ENCODE results near the gene BRME1. TPM values are rescaled to one million over a fixed set of nuclear protein-coding genes. Genes with fewer than 3 reads are reported as not detected.
A peak's percentile ranks its signal among the peaks of the same experiment; 100 is the strongest.

Gene BRME1
- polyA plus RNA-seq, 3 donors: 0.05 to 0.28 TPM; not detected in 1

DNA sequence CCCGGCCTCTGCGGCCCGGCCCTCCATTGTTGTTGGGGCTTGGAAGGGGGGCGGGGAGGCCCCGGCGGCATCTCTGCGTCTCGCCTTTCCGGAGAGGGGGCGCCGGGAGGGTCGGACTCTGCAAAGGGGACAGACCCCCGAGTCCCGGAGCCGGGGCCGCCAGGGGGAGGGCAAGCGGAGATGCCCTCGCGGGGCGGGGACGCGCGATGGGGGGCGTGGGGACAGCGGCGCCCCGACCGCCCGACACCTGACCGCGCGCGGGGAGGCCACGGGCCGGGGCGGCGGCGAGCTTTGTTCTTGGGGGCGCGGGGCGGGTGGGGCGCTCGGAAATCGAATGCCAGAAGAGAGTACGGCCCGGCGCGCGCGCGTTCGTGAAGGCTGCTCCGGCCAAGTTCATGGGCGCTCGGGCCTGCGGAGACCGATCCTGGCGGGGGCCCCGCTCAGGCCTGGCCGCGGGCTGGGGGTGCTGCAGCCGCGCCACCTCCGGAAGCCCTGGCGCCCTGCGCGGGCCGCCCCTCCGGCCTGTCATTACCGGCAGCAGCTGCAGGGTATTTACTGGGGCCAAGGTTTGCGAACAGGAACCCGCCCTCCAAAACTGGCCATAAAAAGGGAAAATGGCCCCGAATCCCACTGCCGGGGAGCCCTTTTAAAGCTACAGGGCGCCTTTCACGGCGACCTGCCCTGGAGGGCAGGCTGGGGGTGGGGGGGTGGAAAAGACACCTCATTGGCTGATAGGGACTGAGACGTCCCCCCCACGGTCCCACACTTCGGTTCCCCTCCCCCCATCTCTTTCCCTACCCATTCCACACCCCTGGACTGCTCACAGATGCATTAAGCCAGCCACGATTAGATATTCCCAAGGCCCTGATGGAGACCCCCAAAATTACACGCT is 40.1 kb downstream of the BRME1 start:
- no peaks in the 10 kb centered on the region for H3K79me2 ChIP-seq (ENCODE audit: insufficient read depth, low read length)
- H3K27ac ChIP-seq (ENCODE audit: low read depth in 1 of 2, low read length in 2 of 2): no peak overlapping the region
- Mint-ChIP-seq H3K27me3 (ENCODE audit: low read depth in 3 of 3) (peaks cover 34 to 55% (median 42%) of the 10 kb centered on the region in 3 donors), H3K9me3 (peaks cover 0 to 11% (median 7%) of the 10 kb centered on the region in 7 donors), H3K36me3 (peaks cover 10 to 13% of the 10 kb centered on the region in 2 donors), H3K4me3 (peak overlapping the region; percentile 74 to 88), H3K27ac (peak overlapping the region in 1 of 7 donors; percentile 43), H3K4me1 (peaks cover 34% of the 10 kb centered on the region)
- peaks cover 17 to 32% of the 10 kb centered on the region in 2 donors for H3K27me3 ChIP-seq (ENCODE audit: control insufficient read depth in 2 of 2, insufficient read depth in 2 of 2, low read length in 2 of 2)
- H3K36me3 ChIP-seq (replicated peaks in 1 of 2; ENCODE audit: control insufficient read depth in 1 of 2, insufficient read depth in 2 of 2, low read length in 2 of 2): no peaks in the 10 kb centered on the region
- no peaks in the 10 kb centered on the region for H4K20me1 ChIP-seq (ENCODE audit: insufficient read depth, low read length)
- intact Hi-C loops (cut with micrococcal nuclease): loop anchor here in 1 of 2 donors (5.0 kb wide), 1 partner anchor 84 kb away; no protein-coding TSS in a partner anchor
- H2AFZ ChIP-seq (ENCODE audit: insufficient read depth, low read depth, low read length, poor library complexity, severe bottlenecking): peak overlapping the region; percentile 65
- peak overlapping the region; percentile 21 for H3K9ac ChIP-seq (ENCODE audit: insufficient read depth, low read length, poor library complexity, severe bottlenecking)
- TF ChIP-seq, protein P1, sequence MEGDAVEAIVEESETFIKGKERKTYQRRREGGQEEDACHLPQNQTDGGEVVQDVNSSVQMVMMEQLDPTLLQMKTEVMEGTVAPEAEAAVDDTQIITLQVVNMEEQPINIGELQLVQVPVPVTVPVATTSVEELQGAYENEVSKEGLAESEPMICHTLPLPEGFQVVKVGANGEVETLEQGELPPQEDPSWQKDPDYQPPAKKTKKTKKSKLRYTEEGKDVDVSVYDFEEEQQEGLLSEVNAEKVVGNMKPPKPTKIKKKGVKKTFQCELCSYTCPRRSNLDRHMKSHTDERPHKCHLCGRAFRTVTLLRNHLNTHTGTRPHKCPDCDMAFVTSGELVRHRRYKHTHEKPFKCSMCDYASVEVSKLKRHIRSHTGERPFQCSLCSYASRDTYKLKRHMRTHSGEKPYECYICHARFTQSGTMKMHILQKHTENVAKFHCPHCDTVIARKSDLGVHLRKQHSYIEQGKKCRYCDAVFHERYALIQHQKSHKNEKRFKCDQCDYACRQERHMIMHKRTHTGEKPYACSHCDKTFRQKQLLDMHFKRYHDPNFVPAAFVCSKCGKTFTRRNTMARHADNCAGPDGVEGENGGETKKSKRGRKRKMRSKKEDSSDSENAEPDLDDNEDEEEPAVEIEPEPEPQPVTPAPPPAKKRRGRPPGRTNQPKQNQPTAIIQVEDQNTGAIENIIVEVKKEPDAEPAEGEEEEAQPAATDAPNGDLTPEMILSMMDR (IDR thresholded peaks at IDR 0.05): no peak
- peak overlapping the region; percentile 0 to 71 (median 31) for H3K4me3 ChIP-seq (replicated peaks in 1 of 3; ENCODE audit: low read depth in 2 of 3, low read length in 3 of 3)
- peaks cover 0 to 11% of the 10 kb centered on the region in 2 donors for H3K9me3 ChIP-seq (replicated peaks in 1 of 2; ENCODE audit: control insufficient read depth in 1 of 2, insufficient read depth in 1 of 2, low read length in 2 of 2)
- no peak for DNase-seq
- peaks cover 27 to 44% of the 10 kb centered on the region in 2 donors for H3K4me1 ChIP-seq (ENCODE audit: control insufficient read depth in 1 of 2, insufficient read depth in 2 of 2, low read length in 2 of 2)
- H3K4me2 ChIP-seq (replicated peaks; ENCODE audit: extremely low read depth, low read length, poor library complexity, severe bottlenecking): peak overlapping the region; percentile 74
- WGBS (ENCODE audit: insufficient coverage): 1% methylated on average over 73 of the region's 82 CpGs

DNA sequence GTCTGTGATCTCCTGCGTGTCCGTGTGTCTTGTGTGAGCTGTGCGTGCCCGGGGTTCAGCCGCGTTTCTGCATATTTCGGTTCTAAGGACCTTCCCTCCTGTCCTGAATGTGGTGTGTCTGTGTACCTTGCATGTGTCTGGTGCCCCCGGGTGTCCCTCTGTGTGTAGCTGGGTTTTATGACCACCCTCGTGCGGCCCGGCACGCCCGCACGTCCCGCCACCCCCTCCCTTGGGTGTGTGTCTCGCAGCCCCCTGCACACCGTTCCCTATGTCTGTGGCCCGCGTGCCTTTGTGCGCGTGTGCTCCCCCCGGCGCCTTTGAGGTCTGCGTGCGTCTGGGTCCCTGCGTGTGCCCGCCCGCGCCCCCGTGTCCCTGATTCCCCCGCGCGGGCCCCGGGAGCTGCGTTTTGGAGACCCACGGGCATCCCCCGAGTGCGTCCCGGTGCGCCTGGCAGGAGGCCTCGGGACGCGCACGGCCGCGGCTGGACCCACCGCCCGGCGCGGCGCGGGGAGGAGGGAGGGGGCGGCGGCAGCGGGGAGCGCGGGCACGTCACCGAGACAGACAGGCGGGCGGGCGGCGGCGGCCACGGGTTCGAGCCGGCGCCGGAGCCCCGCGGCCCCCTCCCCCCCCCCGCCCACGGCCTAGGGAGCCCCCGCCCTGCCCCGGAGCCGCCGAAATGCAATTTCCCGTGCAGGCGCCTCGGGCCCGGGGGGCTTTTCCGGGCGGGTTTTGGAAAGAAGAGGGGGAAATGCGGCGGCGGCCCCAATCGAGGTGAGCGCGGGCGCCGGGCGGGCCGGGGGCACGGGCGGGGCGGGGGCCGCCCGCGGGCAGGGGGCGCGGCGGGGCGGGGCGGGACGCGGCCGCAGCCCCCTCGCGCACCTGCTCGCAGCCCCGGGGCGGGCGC is 41.0 kb downstream of the BRME1 start:
- H3K9me3 ChIP-seq (replicated peaks in 1 of 2; ENCODE audit: control insufficient read depth in 1 of 2, insufficient read depth in 1 of 2, low read length in 2 of 2): peaks cover 0 to 11% of the 10 kb centered on the region in 2 donors
- H3K4me3 Mint-ChIP-seq: peak overlapping the region; percentile 58 to 84
- peaks cover 27 to 47% of the 10 kb centered on the region in 2 donors for H3K4me1 ChIP-seq (ENCODE audit: control insufficient read depth in 1 of 2, insufficient read depth in 2 of 2, low read length in 2 of 2)
- H3K4me3 ChIP-seq (replicated peaks in 1 of 3; ENCODE audit: low read depth in 2 of 3, low read length in 3 of 3): peak overlapping the region in 1 of 3 experiments; percentile 71
- H2AFZ ChIP-seq (ENCODE audit: insufficient read depth, low read depth, low read length, poor library complexity, severe bottlenecking): no peak overlapping the region
- intact Hi-C loops (cut with micrococcal nuclease): loop anchor here (5.0 kb wide), 3 partner anchors 38 to 83 kb away; no protein-coding TSS in a partner anchor
- H3K9ac ChIP-seq (ENCODE audit: insufficient read depth, low read length, poor library complexity, severe bottlenecking): no peak overlapping the region
- no peaks in the 10 kb centered on the region for H3K79me2 ChIP-seq (ENCODE audit: insufficient read depth, low read length)
- H3K4me2 ChIP-seq (replicated peaks; ENCODE audit: extremely low read depth, low read length, poor library complexity, severe bottlenecking): peak overlapping the region; percentile 74
- H3K4me1 Mint-ChIP-seq: peaks cover 35% of the 10 kb centered on the region
- H3K9me3 Mint-ChIP-seq: peaks cover 0 to 11% (median 7%) of the 10 kb centered on the region in 7 donors
- H3K27me3 ChIP-seq (ENCODE audit: control insufficient read depth in 2 of 2, insufficient read depth in 2 of 2, low read length in 2 of 2): peaks cover 17 to 32% of the 10 kb centered on the region in 2 donors
- DNase-seq: no peak
- H4K20me1 ChIP-seq (ENCODE audit: insufficient read depth, low read length): no peaks in the 10 kb centered on the region
- 3% methylated on average over 52 of the region's 113 CpGs for WGBS (ENCODE audit: insufficient coverage)
- H3K36me3 Mint-ChIP-seq: peaks cover 10 to 13% of the 10 kb centered on the region in 2 donors
- H3K36me3 ChIP-seq (replicated peaks in 1 of 2; ENCODE audit: control insufficient read depth in 1 of 2, insufficient read depth in 2 of 2, low read length in 2 of 2): no peaks in the 10 kb centered on the region
- TF ChIP-seq, protein P1 (IDR thresholded peaks at IDR 0.05): no peak
- peak overlapping the region in 1 of 7 donors; percentile 14 for H3K27ac Mint-ChIP-seq
- peaks cover 34 to 55% (median 42%) of the 10 kb centered on the region in 3 donors for H3K27me3 Mint-ChIP-seq (ENCODE audit: low read depth in 3 of 3)
- no peak overlapping the region for H3K27ac ChIP-seq (ENCODE audit: low read depth in 1 of 2, low read length in 2 of 2)

Data from CD14-positive monocyte (primary cell).